ENCODE measurements around the gene AKT1.
"Not testable (repeated sequence)": the region's sequence is repeated elsewhere in the genome, so short reads cannot be mapped to it uniquely, and the experiment has no call there.

AKT1 gene

DNA sequence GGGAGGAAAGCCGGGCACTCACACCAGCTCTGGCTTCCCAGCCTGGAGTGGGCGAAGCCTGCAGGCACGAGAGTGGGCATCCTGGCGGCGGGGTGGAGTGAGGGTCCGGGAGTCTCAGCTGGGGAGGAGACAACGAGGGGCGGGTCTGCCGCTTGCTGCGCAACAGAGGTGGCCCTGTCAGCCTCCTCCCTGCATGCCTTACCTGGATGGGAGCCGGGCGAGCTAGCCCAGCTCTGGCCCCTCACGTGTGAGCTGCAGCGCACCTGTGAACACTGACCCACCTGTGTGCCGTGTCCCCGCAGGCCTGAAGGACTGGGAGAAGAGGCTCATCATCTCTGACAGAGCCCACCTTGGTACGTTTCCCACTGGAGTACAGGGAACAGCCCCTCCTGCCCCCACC lies 56.5 kb downstream of the AKT1 start:
- no peak for DNase-seq (ENCODE audit: low spot score)

DNA sequence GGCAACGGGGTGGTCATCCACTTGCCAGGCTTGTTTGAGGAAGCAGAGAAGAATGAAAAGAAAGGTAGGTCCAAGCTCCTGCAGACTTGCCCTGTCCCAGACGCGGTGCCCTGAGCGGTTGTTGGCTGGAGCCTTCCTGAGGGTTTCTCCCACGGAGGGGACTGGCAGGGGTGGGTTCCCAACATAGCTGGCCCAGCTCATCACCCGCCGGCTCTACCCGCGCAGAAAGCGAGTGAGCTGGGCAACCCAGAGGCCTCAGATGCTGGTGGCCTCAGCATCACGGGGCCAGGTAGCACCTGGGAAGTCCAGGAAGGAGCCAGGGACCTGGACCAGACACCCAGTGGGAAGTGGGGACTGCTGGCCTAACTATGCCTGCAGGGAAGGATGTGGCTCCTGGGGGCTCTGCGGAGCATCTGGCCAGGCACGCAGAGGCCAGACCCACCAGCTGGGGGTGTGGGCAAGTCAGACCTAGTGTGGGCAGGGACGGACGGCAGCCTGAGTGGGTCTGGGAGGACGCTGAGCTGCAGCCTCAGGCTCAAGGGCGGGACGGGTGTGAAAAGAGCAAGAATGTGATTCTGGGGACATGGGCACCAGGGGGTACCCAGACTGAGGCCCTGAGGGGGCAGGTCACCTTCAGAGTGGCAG lies 57.1 kb downstream of the AKT1 start:
- no peak for DNase-seq (ENCODE audit: low spot score)

DNA sequence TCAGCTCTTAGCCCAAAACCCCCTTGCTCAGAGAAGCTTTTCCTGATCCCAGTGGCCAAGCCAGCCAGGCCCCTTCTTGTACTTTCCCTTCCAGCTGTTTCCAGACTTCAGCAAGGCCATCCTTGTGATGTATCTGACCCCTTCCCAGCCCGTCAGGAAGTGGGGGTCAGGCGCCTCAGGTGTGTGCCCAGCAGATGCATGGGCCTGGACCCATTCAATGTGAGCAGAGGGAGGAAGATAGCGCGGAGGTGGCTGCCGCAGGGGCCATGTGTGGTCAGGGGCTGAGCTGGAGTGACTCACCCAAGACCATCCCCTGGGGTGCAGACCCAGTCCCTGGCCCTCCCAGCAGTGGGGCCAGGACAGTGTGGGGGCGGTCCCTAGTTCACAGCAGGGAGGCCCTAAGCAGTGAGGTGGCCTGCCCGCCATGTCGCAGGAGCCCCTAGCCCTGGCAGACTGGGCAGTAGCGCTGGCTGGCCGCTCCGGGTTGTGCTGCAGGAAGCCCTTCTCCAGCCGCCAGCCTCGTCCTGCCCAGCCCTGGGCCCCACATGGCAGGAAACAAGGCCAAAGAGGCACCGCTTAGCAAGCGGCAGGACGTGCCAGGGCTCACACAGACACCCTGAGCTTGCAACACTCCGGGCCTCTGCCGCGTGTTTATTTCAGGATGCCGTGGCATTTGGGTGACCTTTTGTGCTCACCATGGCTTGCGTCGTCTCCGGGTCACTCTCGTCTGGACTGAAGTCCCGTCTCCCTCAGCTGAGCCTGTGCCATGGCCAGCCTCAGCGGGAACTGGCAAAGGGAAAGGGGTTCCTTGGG lies 59.5 kb downstream of the AKT1 start:
- peak; percentile 87 for DNase-seq (ENCODE audit: low spot score)

DNA sequence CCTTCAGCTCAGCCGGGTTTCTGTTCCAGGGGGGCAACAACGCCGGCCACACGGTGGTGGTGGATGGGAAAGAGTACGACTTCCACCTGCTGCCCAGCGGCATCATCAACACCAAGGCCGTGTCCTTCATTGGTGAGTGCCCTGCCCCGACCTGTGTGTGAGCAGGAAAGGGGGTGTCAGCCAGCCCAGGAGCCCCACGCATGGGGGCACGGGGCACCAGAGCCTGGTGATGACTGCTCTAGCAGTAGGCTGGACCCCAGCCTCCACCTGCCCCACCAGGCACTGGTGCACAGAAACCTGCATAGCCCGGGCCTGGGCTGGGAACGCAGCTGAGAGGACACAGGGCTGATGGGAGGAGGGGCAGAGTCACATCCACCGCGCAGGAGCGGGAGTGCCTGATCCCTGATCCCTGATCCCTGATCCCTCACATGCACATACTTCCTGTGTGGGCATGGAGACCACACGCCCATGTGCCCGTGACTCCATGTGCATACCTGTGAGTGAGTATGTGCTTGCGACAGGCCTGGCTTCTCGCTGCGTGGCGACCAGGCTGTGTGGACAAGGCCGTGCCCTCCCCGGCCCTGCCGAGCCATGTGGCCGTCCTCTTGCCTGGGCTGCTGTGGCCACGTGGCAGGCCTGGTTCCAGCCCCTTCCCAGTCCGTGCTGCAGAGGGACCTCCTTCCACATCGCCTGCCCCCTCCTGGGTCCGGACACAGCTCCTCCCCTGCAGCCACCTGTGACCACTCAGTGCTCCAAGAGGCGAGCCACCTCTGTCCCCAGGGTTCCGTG lies 60.4 kb downstream of the AKT1 start:
- DNase-seq (ENCODE audit: low spot score), result no peak

DNA sequence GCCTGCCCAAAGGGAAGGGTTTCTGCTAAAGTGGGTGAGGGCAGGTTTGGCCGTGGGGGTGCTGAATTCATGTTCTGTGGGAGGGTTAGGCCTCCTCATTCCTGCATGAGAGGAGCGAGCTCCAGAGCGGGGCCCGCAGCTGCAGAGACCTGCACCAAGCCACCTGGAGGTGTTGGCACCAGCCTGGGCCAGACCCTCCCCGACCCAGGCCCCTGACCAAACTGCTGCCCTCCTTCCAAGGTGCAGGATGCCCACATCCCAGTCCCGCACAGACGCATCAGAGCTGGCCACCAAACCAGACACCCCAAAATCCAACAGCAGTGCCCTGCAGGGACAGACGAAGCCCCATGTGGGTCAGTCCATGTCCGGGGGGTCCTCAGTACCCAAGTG lies 61.0 kb downstream of the AKT1 start:
- DNase-seq (ENCODE audit: low spot score), result no peak

DNA sequence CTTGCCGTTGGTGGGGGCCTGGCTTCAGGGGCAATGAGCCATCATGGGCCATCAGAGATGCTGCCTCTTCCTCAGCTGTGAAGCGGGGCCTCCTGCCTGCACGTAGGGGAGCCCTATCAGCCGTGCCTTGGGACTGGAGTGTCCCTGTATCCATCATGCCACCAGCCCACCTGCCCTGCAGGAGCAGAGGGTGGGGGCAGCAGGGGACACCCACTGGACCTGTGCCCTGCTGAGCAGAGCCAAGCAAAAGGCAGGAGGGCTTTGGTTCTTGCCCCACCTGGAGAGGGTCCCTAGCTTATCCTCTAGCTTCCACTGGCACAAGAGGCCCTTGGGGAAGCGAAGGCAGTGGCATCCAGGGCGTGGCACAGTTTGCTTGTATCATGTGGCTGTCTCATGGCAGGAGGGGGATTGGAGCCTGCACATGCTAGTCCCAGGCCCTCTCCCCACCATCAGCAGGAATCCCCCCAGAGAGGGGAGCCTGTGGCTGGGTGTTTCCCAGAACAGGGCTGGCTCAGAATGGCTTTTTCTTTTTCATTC lies 61.4 kb downstream of the AKT1 start:
- no peak for DNase-seq (ENCODE audit: low spot score)

DNA sequence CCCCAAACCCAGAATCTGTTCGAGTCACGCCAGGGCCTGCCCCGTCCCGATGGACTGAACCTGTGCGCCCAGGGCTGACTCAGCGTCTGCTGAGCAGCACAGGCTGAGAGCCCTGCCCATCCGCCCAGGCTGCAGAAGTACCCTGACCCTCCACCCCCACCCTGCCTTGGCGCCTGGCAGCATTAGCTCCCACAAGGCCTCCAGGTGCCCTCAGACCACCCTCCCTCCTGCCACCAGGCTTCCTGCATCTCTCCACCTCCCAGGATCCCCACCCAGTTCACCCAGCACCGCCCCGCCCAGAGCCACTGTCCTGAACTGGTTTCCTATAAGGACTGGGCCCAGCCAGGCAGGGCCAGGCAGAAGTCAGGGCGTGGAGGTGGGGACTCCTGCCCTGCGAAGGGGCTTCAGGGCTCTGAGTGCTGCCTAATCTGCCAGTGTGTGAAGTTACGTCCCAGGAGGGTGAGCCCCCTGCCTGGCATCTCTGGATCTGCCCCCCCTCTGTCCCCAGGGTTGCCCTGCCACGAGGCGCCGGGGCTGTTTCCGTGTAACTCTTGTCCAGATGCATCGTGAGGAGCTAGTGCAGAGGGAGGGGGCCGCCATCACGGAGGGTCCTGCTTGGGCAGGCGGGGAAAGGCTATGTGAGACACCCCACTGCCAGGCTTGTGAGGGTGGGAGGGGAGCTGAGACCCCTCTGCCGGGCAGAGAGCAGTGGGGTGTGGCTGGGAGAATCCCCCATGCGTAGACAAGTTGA lies 62.4 kb downstream of the AKT1 start:
- DNase-seq (ENCODE audit: low spot score), result no peak

DNA sequence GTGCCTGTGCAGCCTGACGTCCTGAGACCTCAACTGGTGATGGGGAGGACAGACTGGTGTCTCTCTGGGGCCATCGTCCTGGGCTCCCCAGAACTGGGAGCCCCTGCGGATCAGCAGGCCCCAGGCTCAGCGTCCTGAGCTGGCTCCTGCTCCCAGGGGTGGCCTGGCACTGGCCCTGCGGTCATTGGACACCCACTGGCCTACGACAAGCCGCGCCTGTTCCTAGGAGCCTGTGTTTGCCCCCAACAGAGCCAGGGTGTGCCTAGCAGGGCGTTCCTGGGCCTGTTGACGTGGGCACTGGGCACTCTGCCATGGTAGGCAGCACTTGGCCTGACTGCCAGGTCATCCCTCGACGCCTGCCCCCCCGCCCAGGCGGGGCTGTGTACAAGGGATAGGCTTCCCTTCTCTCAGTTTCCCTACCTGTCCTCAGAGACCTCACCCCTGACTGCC lies 63.2 kb downstream of the AKT1 start:
- DNase-seq (ENCODE audit: low spot score), result peak; percentile 44

DNA sequence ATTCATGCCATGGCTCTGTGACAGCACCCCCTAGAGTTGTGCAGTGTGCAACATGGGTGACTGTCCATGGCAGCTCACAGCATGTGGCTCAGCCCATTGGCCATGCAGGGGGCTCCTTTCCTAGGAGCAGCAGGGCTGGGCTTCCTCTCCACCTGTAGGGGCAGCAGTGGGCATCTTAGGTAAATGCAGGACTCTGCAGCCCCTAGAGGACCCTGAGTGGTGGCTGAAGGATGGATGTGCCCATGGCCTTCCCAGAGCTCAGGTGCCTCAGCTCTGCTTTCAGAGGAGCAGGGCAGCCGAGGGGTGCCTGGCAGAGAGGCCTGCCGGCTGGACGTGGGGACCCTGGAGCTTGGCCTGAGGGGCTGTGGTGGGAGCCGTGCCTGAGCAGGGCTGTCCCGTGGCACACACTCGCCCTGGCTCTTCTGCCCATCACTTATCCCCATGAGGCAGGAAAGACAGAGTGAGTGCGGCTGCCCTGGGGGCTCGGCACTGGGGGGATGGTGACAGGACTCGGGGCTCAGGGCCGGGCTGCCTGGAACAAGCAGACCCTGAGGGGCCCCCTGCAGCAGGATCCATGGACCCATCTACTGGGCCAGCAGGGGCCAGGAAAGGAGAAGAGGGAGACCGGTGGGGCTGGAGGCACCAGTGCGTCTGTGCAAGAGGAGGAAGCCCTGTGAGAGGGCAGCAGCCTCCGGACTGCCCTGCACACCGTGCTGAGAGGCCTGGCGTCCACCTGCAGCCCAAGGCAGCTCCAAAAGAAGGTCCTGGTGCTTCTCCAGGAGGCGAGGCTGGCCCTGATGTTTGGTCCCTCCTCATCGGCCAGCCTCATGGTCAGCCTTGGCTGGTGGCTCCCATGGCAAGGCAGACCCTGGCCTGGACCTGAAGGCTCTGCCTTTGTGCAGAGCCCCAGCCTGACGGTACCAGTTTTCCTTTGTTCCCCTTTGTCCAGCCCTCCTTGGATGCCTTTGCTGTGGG lies 63.9 kb downstream of the AKT1 start:
- no peak for DNase-seq (ENCODE audit: low spot score)

DNA sequence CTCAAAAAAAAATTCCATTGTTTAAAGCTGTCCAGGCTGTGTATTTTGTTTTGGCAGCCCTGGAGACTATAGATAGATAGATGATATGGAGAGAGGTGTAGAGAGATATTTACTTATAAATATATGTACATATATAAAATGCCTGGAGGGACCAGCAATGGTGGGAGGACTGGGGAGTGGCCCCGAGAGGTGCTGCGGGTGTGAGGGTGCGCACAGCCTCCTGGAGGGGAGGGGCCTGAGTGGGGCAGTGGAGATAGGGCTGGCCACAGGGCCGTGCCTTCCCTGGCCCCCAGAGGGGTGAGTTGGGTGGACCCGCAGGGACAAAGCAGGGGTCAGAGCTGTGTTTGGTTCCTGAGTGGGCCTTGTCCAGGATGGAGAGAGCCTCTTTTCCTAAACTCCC lies 65.1 kb downstream of the AKT1 start:
- no peak for DNase-seq (ENCODE audit: low spot score)

DNA sequence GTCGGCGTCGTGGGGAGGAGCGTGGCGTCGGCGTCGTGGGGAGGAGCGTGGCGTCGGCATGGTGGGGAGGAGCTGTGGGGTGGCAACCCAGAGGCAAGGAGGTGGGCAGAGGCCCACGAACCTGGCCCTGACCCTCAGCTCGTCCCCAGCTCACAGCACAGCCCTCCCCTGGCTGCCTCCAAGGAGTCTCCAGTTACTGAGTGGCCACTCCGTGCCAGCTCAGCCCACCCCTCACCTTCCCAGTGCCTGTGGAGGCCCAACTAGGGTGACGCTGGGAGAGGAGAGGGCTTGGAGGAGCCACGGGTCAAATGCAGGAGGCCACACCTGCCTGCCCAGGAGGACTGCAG lies 65.7 kb downstream of the AKT1 start:
- DNase-seq (ENCODE audit: low spot score), result no peak

DNA sequence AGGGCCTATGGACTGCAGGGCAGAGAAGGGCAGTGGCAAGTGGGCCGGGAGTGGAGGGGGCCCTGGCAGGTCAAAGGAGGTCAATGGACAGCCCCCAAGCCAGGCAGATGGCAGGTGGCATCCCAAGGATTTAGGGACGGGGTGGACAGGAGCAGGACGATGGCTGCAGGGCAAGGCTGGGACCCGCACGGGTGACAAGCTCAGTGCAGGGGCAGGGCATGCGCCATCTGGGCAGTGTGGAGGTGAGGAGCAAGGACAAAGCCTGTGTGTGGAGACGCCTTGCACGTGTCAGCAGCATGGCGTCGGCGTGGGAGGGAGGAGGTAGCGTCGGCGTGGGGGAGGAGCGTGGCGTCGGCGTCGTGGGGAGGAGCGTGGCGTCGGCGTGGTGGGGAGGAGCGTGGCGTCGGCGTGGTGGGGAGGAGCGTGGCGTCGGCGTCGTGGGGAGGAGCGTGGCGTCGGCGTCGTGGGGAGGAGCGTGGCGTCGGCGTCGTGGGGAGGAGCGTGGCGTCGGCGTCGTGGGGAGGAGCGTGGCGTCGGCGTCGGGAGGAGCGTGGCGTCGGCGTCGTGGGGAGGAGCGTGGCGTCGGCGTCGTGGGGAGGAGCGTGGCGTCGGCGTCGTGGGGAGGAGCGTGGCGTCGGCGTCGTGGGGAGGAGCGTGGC lies 66.2 kb downstream of the AKT1 start:
- not testable (repeated sequence) for DNase-seq (ENCODE audit: low spot score)

DNA sequence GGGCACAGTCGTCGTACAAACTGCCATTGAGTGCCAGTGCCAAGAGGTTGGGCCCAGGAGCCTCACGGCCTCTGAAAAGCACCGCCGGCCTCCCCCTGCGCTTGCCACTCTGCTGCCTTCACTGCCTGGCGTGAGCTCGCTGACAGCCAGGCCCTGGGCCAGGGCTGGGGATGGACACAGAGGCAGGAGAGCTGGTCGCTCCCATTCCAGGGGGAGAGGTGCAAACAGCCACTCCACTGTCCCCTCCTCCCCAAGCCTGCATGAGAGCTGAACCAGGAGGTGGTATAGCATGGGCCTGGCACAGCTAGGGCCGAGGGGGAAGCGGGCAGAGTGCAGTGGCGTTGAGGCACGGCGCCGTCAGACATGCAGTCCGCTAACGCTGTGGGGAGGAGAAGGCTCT lies 66.9 kb downstream of the AKT1 start:
- no peak for DNase-seq (ENCODE audit: low spot score)

DNA sequence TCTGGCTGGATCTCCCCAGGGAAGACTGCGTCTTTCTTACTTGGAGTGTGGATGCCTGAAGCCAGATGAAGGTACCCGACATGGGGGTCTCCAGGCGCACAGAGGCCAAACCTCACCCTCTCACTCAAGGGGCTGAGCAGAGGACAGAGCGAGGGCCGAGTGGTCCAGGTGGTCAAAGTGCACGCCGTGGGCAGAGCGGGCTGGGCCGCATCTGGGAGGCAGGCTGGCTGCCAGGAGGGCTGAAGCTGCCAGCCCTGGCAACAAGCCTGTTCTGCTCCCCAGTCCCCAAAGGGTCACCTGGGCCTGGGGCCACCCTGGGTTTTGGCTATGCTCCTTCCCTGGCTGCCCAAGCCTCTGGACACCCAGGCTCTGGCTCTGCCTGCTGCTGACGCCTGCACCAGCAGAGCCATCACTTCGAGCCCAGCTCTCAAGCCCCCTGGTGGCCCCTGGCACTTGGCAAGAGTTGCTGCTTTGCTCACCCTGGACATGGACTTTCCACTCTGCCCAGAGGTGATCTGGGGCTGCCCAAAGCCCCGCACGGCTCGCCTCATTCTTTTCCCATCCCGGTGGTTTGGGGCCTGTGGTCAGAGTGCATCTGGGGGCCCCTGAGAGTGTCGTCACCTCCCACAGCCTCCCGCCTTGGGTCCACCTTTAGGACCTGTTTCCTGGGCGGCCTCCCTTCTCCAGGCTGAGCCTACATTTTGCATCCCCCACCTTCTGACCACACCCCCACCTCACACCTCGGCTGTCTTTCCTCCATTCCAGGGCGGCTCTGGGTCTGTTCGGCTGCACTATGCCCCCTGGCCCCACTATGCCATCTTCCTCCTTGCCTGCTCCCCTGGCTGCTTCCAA lies 68.7 kb downstream of the AKT1 start:
- DNase-seq (ENCODE audit: low spot score), result no peak

DNA sequence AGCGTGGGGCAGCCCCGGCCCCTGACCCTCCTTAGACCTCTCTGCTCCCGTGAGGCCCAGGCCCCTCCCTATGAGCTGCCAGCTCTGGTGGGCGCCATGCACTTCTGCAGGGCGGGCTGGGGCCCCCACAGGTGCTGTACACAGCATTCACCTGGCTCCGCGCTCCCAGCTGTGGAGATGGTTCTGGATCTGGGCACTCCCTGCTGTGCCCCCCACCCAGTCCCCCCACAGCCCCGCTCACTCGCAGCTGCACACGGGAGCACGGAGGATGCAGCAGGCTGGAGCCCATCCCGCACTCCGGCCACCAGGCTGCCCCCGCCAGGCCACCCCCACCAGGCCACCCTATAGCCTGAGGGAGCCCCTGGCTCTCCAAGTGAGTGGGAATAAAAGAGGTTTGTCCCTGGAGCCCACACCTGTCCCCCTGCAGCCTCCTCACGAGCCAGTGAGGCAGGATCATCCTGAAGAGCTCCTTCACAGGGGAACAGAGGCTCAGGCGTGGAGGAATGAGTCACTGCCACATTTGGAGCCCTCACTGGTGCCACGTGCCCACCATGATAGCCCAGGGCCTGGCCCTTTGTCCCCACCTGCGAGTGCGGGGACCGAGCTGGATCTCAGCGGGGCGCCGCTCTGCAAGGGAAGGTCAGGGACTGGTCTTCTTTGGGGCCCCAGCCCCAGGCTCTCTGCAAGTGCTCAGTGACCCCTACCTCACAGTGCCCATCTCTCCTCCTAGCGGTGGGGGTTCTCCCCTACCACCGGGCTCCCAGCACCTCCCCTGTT lies 69.6 kb downstream of the AKT1 start:
- DNase-seq (ENCODE audit: low spot score), result no peak

DNA sequence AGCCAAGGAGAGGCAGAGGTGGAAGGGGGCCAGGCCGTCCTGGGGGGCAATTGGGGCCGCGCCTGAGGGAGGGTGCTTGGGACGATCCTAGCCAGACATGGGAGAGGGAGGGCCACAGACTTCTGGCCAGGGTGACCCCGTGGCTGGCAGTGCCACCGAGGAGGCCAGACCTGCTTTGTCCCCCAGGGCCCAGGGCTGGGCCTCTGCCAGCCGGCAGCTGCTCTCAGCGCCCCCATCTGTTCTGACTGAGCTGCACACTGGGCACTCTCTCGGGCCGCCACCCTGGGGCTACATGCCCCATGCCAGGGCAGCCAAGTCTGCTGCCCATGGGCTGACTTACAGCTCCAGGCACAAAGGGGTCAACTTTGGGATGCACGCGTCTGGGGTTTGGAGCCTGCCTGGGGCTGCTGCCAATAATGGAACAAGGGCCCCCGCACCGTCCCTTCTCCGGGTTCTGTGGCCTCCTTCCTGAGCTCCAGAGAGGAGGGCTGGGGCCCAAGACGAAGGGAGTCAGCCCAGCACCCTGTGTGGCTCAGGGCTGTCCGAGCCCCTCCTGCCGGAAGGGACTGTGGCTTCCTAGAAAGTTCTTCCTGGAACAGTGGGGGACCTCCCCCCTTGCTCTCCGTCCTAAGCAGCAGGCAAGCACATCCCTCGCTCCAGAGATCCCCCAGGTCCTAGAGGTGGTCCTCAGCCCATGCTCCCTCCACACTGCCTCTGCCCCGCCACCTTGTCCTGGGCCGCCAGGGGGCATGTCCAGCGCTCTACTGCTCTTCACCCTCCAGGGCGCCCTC lies 70.4 kb downstream of the AKT1 start:
- peak; percentile 37 for DNase-seq (ENCODE audit: low spot score)

DNA sequence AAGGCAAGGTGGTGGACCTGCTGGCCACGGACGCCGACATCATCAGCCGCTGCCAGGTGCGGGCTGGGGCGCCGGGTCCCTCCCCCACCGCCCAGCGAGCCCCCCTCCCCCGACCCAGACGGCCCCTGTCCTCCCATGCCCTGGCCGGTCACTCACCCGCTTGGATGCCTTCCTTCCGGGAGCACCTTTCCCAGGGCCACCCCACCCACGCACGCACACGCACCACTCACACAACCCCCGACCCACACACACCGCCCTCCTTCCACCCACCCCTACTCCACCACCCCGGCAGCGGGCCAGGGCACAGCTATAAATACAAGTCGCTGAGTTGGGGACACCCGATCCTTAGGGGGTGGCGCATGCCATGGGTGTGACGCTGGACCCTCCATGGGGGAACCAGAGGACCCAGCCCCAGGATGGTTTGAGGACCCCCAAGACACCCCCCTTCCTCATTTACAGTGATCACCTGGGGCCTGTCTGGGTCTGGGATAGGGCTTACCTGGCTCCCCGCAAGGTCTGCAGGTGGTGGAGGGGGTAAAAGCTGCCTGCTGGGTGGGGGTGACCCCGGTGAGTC lies 71.1 kb downstream of the AKT1 start:
- peak; percentile 35 for DNase-seq (ENCODE audit: low spot score)
